AG09319 (cell line): ENCODE measurements around the gene SUSD4.
A peak's percentile ranks its signal among the peaks of the same experiment; 100 is the strongest.

Experiments used
- DNase-seq: peaks from one replicate; pipeline ENCODE4 v3.0.0-alpha.2; 2010; ENCODE audit warnings: low read depth; ENCODE audit errors: extremely low read depth
- TF ChIP-seq, protein P1 (sequence below): IDR thresholded peaks from 2 replicates; pipeline ENCODE4 v1.5.1; 2011; ENCODE audit warnings: low read depth, mild to moderate bottlenecking, inconsistent platforms, low read length, moderate library complexity

Gene SUSD4

DNA sequence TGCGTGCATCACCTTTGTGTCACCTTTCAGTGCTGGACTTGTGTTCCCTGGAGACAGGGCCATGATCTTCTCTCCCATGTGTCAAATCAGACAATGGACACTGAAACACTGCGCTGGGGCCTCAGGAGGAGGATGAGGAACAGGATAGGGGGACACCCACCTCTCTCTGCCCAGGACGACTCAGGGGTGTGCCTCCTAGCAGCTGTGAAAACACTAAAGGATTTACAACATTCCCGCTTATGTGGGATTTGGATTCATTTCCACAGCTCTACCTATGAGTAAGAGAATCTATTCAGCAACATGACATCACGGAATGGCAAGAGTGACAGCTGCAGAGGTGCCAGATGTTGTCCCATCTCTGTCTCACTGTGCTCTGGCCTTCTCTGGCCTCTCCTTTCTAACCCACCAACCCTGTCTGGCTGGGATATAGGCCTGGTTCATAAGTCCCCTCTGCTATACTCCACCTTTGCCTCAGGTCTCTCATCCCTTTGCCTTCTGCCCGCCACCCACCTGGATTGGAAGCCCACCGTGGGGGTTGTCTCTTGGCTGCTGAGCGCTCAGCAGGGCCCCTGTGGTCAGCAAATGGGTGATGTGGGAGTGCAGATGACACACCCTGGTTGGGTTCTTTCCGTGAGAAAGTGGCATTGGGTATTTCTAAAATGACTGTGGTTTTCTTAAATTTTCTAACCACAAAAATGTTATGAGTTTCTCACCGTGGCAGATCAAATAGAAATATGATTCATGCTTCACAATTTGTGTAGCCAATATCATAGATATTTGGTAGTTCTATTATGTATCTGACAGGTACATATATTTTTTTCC is 173.9 kb downstream of the SUSD4 start:
- DNase-seq, result no peak
- TF ChIP-seq, protein P1, sequence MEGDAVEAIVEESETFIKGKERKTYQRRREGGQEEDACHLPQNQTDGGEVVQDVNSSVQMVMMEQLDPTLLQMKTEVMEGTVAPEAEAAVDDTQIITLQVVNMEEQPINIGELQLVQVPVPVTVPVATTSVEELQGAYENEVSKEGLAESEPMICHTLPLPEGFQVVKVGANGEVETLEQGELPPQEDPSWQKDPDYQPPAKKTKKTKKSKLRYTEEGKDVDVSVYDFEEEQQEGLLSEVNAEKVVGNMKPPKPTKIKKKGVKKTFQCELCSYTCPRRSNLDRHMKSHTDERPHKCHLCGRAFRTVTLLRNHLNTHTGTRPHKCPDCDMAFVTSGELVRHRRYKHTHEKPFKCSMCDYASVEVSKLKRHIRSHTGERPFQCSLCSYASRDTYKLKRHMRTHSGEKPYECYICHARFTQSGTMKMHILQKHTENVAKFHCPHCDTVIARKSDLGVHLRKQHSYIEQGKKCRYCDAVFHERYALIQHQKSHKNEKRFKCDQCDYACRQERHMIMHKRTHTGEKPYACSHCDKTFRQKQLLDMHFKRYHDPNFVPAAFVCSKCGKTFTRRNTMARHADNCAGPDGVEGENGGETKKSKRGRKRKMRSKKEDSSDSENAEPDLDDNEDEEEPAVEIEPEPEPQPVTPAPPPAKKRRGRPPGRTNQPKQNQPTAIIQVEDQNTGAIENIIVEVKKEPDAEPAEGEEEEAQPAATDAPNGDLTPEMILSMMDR, result no peak

DNA sequence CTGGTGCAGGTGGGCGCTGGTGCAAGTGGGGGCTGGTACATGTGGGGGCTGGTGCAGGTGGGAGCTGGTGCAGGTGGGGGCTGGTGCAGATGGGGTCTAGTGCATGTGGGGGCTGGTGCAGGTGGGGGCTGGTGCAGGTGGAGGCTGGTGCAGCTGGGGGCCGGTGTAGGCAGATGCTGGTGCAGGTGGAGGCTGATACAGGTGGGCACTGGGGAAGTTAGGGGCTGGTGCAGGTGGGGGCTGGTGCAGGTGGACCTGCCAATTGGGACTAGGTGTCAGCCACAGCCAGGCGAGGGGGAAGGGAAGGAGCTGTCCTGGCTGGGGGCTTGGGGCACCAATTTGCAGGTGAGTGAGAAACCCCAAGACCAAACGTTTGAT is 174.5 kb downstream of the SUSD4 start:
- TF ChIP-seq, protein P1, result no peak
- DNase-seq, result no peak

DNA sequence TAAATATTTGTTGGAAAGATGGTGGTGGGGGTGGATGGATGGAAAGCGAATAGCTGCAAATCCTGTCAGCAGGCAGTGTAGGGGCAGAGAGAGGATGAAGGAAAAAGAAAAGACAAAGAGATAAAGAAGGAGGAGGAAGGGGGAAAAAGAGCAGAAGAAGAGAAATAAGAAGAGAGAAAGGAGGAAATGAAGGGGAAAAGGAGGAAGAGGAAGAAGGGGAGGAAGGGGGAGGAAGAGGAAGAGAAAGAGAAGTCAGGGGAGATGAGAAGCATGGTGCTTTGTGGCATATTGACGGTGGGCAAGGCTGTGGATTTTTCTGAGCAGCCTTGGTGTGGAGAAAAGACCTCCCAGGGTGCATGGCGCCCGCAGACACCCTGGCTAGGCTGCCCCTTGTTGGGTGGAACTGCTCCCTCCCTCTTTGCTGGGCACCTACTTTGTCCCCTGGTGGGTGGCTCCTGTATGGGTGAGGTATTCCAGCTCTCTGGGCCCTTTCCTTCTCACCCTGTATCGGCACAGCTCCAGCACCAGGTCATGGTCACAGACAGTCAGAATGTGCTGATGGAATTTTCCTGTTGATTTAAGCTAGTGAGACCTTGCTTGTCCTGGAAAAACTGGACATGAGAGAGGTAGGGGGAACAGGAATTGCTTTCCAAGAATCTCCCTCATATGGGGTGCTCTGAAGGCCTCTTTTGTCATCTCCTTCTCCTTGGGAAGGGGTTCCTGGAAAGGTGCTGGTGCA is 175.2 kb downstream of the SUSD4 start:
- TF ChIP-seq, protein P1, result no peak
- DNase-seq, result no peak

DNA sequence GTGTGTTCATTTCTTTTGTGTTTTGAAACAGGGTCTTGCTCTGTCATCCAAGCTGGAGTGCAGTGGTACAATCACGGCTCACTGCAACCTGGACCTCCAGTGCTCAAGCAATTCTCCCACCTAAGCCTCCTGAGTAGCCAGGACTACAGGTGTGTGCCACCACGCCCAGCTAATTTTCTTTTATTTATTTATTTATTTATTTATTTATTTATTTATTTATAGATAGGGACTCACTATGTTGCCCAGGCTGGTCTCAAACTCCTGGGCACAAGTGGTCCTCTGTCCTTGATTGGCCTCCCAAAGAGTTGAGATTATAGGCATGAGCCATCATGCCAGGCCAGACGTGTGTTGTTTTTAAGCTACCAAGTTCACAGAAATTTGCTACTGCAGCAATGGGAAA is 177.2 kb downstream of the SUSD4 start:
- DNase-seq, result no peak
- TF ChIP-seq, protein P1, result no peak

DNA sequence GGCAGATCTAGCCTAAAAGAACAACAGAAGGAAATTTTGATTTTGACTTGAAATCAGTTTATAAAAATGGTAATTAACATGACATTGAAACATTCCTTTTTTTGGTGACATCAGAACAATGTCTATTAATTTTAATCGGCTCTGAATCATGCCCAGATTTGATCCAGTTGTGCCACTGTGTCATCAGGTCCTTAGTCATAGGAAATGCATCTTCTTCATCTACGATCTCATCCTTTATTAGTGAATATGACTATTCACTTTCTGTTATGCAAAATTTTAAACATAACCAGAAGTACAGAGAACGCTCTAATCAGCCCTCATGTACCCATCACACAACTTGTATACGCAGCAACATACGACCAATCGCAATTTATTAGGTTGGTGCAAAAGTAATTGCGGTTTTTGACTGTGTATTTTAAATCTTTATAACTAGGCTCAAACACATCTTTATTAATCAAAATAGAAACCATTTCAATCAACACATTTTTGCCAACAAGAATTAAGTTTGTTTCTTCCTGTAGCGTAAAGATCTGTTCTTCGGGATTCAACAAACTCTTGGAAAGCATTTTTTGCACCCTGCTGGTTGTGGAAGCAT is 180.6 kb downstream of the SUSD4 start:
- TF ChIP-seq, protein P1, result no peak
- DNase-seq, result no peak

DNA sequence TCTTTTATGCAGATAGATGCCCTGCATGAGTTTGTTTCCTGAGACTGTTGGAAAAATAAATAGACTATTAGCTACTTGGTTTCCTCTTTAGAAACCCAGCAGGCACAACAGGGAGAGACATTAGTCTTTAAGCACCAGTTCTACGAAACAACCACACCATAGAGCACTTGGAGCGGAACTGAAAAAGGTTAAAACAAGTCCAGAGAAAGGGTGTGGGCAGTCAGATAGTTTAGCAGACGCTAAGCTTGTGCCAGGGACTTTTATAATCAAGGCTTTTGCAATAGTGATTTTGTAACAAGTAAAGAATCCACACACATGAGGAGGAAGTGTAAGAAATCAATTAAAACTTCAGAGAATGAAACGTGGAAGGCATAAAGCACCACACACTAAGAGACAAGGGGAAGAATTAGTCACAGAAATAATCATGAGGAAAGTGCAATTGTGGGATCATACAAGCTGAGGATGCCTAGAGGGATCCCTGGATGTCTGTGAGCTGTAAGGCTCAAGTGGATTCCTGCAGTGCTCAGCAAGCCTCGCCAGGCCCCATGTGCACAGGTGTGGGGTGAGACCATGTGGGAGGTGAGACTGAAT is 183.2 kb downstream of the SUSD4 start:
- TF ChIP-seq, protein P1, result no peak
- DNase-seq, result peak; percentile 22
